Measurements from ENCODE around the gene STARD5. TPM values are rescaled to one million over a fixed set of nuclear protein-coding genes. Genes with fewer than 3 reads are reported as not detected.

The STARD5 gene
- total RNA-seq, 1 donor from 2014 or later: 5.8 TPM

- Mint-ChIP-seq H3K9me3 (no peaks in the 10 kb centered on the region), H3K4me3 (peak overlapping the region; percentile 96), H3K27ac (peak overlapping the region; percentile 35), H3K4me1 (peaks cover 28% of the 10 kb centered on the region), H3K36me3 (peaks cover 2% of the 10 kb centered on the region), H3K27me3 (ENCODE audit: low read depth) (peaks cover 2% of the 10 kb centered on the region)
- TF ChIP-seq CTCF (IDR thresholded peaks at IDR 0.05; ENCODE audit: unreplicated experiment): no peak
- no peak for DNase-seq (ENCODE audit: low spot score in 2 of 2, unreplicated experiment in 2 of 2)
Observed at GRCh38 chr15:81323559-81323943, 390 bp downstream of the STARD5 start.

GRCh38 chr15:81322676-81323253 is 1.2 kb downstream of the STARD5 start:
- no peak for DNase-seq (ENCODE audit: low spot score in 2 of 2, unreplicated experiment in 2 of 2)
- peaks cover 2% of the 10 kb centered on the region for H3K27me3 Mint-ChIP-seq (ENCODE audit: low read depth)
- peaks cover 28% of the 10 kb centered on the region for H3K4me1 Mint-ChIP-seq
- no peaks in the 10 kb centered on the region for H3K9me3 Mint-ChIP-seq
- H3K4me3 Mint-ChIP-seq: peak overlapping the region; percentile 49
- no peak for TF ChIP-seq CTCF (IDR thresholded peaks at IDR 0.05; ENCODE audit: unreplicated experiment)
- H3K36me3 Mint-ChIP-seq: peaks cover 3% of the 10 kb centered on the region
- no peak overlapping the region for H3K27ac Mint-ChIP-seq

GRCh38 chr15:81321667-81322066 is 2.3 kb downstream of the STARD5 start:
- Mint-ChIP-seq H3K27me3 (ENCODE audit: low read depth) (peaks cover 2% of the 10 kb centered on the region), H3K36me3 (peaks cover 3% of the 10 kb centered on the region), H3K27ac (no peak overlapping the region), H3K4me3 (no peak overlapping the region), H3K9me3 (no peaks in the 10 kb centered on the region), H3K4me1 (peaks cover 21% of the 10 kb centered on the region)
- no peak for DNase-seq (ENCODE audit: low spot score in 2 of 2, unreplicated experiment in 2 of 2)
- no peak for TF ChIP-seq CTCF (IDR thresholded peaks at IDR 0.05; ENCODE audit: unreplicated experiment)

GRCh38 chr15:81317642-81318017 is 6.3 kb downstream of the STARD5 start:
- TF ChIP-seq CTCF (IDR thresholded peaks at IDR 0.05; ENCODE audit: unreplicated experiment): no peak
- peaks cover 10% of the 10 kb centered on the region for H3K36me3 Mint-ChIP-seq
- DNase-seq (ENCODE audit: low spot score in 2 of 2, unreplicated experiment in 2 of 2): no peak
- H3K9me3 Mint-ChIP-seq: no peaks in the 10 kb centered on the region
- no peak overlapping the region for H3K27ac Mint-ChIP-seq
- H3K27me3 Mint-ChIP-seq (ENCODE audit: low read depth): no peaks in the 10 kb centered on the region
- no peak overlapping the region for H3K4me3 Mint-ChIP-seq
- H3K4me1 Mint-ChIP-seq: peaks cover 3% of the 10 kb centered on the region

- H3K4me1 Mint-ChIP-seq: no peaks in the 10 kb centered on the region
- H3K27me3 Mint-ChIP-seq (ENCODE audit: low read depth): no peaks in the 10 kb centered on the region
- no peaks in the 10 kb centered on the region for H3K9me3 Mint-ChIP-seq
- peaks cover 22% of the 10 kb centered on the region for H3K36me3 Mint-ChIP-seq
- no peak for TF ChIP-seq CTCF (IDR thresholded peaks at IDR 0.05; ENCODE audit: unreplicated experiment)
- no peak for DNase-seq (ENCODE audit: low spot score in 2 of 2, unreplicated experiment in 2 of 2)
- no peak overlapping the region for H3K4me3 Mint-ChIP-seq
- H3K27ac Mint-ChIP-seq: no peak overlapping the region
Observed at GRCh38 chr15:81316267-81316666, 7.7 kb downstream of the STARD5 start.

Measured in mesothelial cell of epicardium (in vitro differentiated cells).